Karpas-422 (cell line): ENCODE results near the gene NXF1. TPM values are rescaled to one million over a fixed set of nuclear protein-coding genes. Genes with fewer than 3 reads are reported as not detected.
A peak's percentile ranks its signal among the peaks of the same experiment; 100 is the strongest.

Source experiments
- DNase-seq: peaks from one replicate; pipeline ENCODE4 v3.0.0-alpha.2; 2015
- H2AFZ ChIP-seq: fragments of 200-600 bp; sonication (generic); 2 replicates; pipeline ENCODE4 v1.6.1; 2014; ENCODE audit warnings: antibody characterized with exemption, low read length, mixed read lengths
- H3K27ac ChIP-seq: fragments of 200-600 bp; sonication (generic); 2 replicates; pipeline ENCODE4 v1.5.1; 2014; ENCODE audit warnings: mild to moderate bottlenecking, low read length, moderate library complexity
- H3K27me3 ChIP-seq: fragments of 200-600 bp; sonication (generic); 2 replicates; pipeline ENCODE4 v1.6.1; 2014; ENCODE audit warnings: low read length, mixed read lengths
- H3K36me3 ChIP-seq: fragments of 200-600 bp; sonication (generic); 2 replicates; pipeline ENCODE4 v1.6.1; 2014; ENCODE audit warnings: low read length, mixed read lengths; ENCODE audit not compliant: insufficient read depth
- H3K4me1 ChIP-seq: fragments of 200-600 bp; sonication (generic); 2 replicates; pipeline ENCODE4 v1.6.1; 2014; ENCODE audit warnings: mild to moderate bottlenecking, low read length, mixed read lengths
- H3K4me2 ChIP-seq: fragments of 200-600 bp; sonication (generic); 2 replicates; pipeline ENCODE4 v1.6.1; 2014; ENCODE audit warnings: low read length, low read depth, mild to moderate bottlenecking; ENCODE audit not compliant: poor library complexity, severe bottlenecking
- H3K4me3 ChIP-seq: fragments of 200-600 bp; sonication (generic); 2 replicates; pipeline ENCODE4 v1.5.1; 2014; ENCODE audit warnings: mild to moderate bottlenecking, antibody characterized with exemption, low read length, mixed read lengths
- H3K79me2 ChIP-seq: fragments of 200-600 bp; sonication (generic); 2 replicates; pipeline ENCODE4 v1.6.1; 2014; ENCODE audit warnings: mild to moderate bottlenecking, low read length, mixed read lengths
- H3K9ac ChIP-seq: fragments of 200-600 bp; sonication (generic); 2 replicates; pipeline ENCODE4 v1.6.0; 2014; ENCODE audit warnings: low read length
- H3K9me2 ChIP-seq: fragments of 200-600 bp; sonication (generic), shearing (Covaris generic); replicated peaks from 2 replicates; pipeline ENCODE4 v1.6.0; 2014; ENCODE audit warnings: mild to moderate bottlenecking, low read length, moderate library complexity; ENCODE audit not compliant: insufficient read depth
- H3K9me3 ChIP-seq: fragments of 300-700, 200-600 bp; sonication (generic); 2 replicates; pipeline ENCODE4 v1.6.1; 2014; ENCODE audit warnings: low read length, mixed read lengths
- H4K20me1 ChIP-seq: fragments of 200-600 bp; sonication (generic); 2 replicates; pipeline ENCODE4 v1.6.1; 2014; ENCODE audit warnings: mild to moderate bottlenecking, antibody characterized with exemption, low read length, low read depth; ENCODE audit not compliant: insufficient read depth
- total RNA-seq: library from RNA; depleted of rRNA; stranded (reverse); fragments of >200 nt; shearing (Covaris generic); gene quantifications from 2 replicates; pipeline ENCODE4 v1.2.3, GENCODE V29; 2014; ENCODE audit warnings: low replicate concordance

Gene NXF1
- total RNA-seq, 1 experiment from 2014 or later, result 37.5 TPM

GRCh38 chr11:62799486-62799885, 5.8 kb downstream of the NXF1 start:
- Histone ChIP-seq H3K4me1 (peaks cover 12% of the 10 kb centered on the region), H3K9me2 (no peaks in the 10 kb centered on the region), H4K20me1 (peaks cover 12% of the 10 kb centered on the region), H3K27ac (no peak overlapping the region), H3K79me2 (peaks cover 13% of the 10 kb centered on the region), H3K9ac (no peak overlapping the region), H3K27me3 (no peaks in the 10 kb centered on the region), H3K36me3 (peaks cover 43% of the 10 kb centered on the region; the same call in 1 of the 2 replicates), H3K4me3 (no peak overlapping the region), H3K4me2 (no peak overlapping the region), H2AFZ (no peak overlapping the region), H3K9me3 (no peaks in the 10 kb centered on the region)
- no peak for DNase-seq

GRCh38 chr11:62796281-62796680, 9.0 kb downstream of the NXF1 start:
- Histone ChIP-seq H3K9me2 (no peaks in the 10 kb centered on the region), H3K27ac (no peak overlapping the region), H2AFZ (no peak overlapping the region), H3K4me1 (peaks cover 8% of the 10 kb centered on the region), H3K4me3 (no peak overlapping the region), H4K20me1 (no peaks in the 10 kb centered on the region), H3K36me3 (peaks cover 37% of the 10 kb centered on the region; the same call in 1 of the 2 replicates), H3K4me2 (no peak overlapping the region), H3K9me3 (no peaks in the 10 kb centered on the region), H3K79me2 (peaks cover 4% of the 10 kb centered on the region; the same call in 1 of the 2 replicates), H3K27me3 (no peaks in the 10 kb centered on the region), H3K9ac (no peak overlapping the region)
- no peak for DNase-seq

- H3K36me3 ChIP-seq, result peaks cover 37% of the 10 kb centered on the region; the same call in 1 of the 2 replicates
- H2AFZ ChIP-seq, result no peak overlapping the region
- H3K4me2 ChIP-seq, result no peak overlapping the region
- H3K27me3 ChIP-seq, result no peaks in the 10 kb centered on the region
- no peaks in the 10 kb centered on the region for H3K9me3 ChIP-seq
- H3K9me2 ChIP-seq, result no peaks in the 10 kb centered on the region
- peaks cover 25% of the 10 kb centered on the region for H3K4me1 ChIP-seq
- H3K79me2 ChIP-seq, result peaks cover 24% of the 10 kb centered on the region
- H3K9ac ChIP-seq, result no peak overlapping the region
- no peak overlapping the region for H3K4me3 ChIP-seq
- no peak overlapping the region for H3K27ac ChIP-seq
- no peaks in the 10 kb centered on the region; the same call in 1 of the 2 replicates for H4K20me1 ChIP-seq
- DNase-seq, result no peak
Observed at GRCh38 chr11:62794201-62794775, 11.0 kb downstream of the NXF1 start.

- peak overlapping the region; percentile 78 for H3K4me2 ChIP-seq
Observed at GRCh38 chr11:62792202-62792575, 13.1 kb downstream of the NXF1 start.

GRCh38 chr11:62791501-62792201, 13.6 kb downstream of the NXF1 start, which contains the start of gene TMEM223:
Gene TMEM223, minus strand, starts transcription at chr11:62792006. Its CDS starts 12 bp downstream, at chr11:62791994.
- Histone ChIP-seq H3K9ac (peak within 1 kb of the TSS; percentile 96), H2AFZ (no peak within 1 kb of the TSS), H3K4me3 (peak within 1 kb of the TSS; percentile 99), H3K27me3 (no peaks in the 10 kb centered on the region), H3K36me3 (peaks cover 29% of the 10 kb centered on the region; the same call in 1 of the 2 replicates), H3K79me2 (peaks cover 44% of the 10 kb centered on the region), H4K20me1 (no peaks in the 10 kb centered on the region; the same call in 1 of the 2 replicates), H3K4me2 (peak within 1 kb of the TSS; percentile 78), H3K4me1 (peaks cover 35% of the 10 kb centered on the region), H3K27ac (peak within 1 kb of the TSS; percentile 61), H3K9me3 (no peaks in the 10 kb centered on the region), H3K9me2 (no peaks in the 10 kb centered on the region)
- DNase-seq, result peak; percentile 95

More at GRCh38 chr11:62792202-62792575, 13.1 kb downstream of the NXF1 start:
- Histone ChIP-seq H3K4me1 (peaks cover 35% of the 10 kb centered on the region), H3K4me3 (peak overlapping the region; percentile 99), H3K9ac (peak overlapping the region; percentile 96), H3K27ac (peak overlapping the region; percentile 61), H4K20me1 (no peaks in the 10 kb centered on the region; the same call in 1 of the 2 replicates), H3K27me3 (no peaks in the 10 kb centered on the region), H3K9me2 (no peaks in the 10 kb centered on the region), H3K9me3 (no peaks in the 10 kb centered on the region), H3K36me3 (peaks cover 32% of the 10 kb centered on the region; the same call in 1 of the 2 replicates), H3K79me2 (peaks cover 44% of the 10 kb centered on the region), H2AFZ (no peak overlapping the region)
- DNase-seq, result no peak

- Histone ChIP-seq H3K9me2 (no peaks in the 10 kb centered on the region), H3K27ac (no peak overlapping the region), H3K4me2 (peak overlapping the region; percentile 78), H3K79me2 (peaks cover 50% of the 10 kb centered on the region), H2AFZ (no peak overlapping the region), H4K20me1 (no peaks in the 10 kb centered on the region; the same call in 1 of the 2 replicates), H3K4me1 (peaks cover 43% of the 10 kb centered on the region), H3K9me3 (no peaks in the 10 kb centered on the region), H3K4me3 (peak overlapping the region; percentile 99; the same call in 1 of the 2 replicates), H3K9ac (peak overlapping the region; percentile 96), H3K36me3 (peaks cover 19% of the 10 kb centered on the region; the same call in 1 of the 2 replicates), H3K27me3 (no peaks in the 10 kb centered on the region)
- DNase-seq, result no peak
Observed at GRCh38 chr11:62789576-62789975, 15.7 kb downstream of the NXF1 start.

- Histone ChIP-seq H3K27me3 (no peaks in the 10 kb centered on the region), H3K4me2 (peak overlapping the region; percentile 78), H3K9ac (peak overlapping the region; percentile 96), H3K27ac (peak overlapping the region; percentile 56; the same call in 1 of the 2 replicates), H3K4me3 (peak overlapping the region; percentile 89; the same call in 1 of the 2 replicates), H3K79me2 (peaks cover 50% of the 10 kb centered on the region), H3K36me3 (peaks cover 13% of the 10 kb centered on the region; the same call in 1 of the 2 replicates), H4K20me1 (no peaks in the 10 kb centered on the region; the same call in 1 of the 2 replicates), H3K9me2 (no peaks in the 10 kb centered on the region), H3K9me3 (no peaks in the 10 kb centered on the region), H3K4me1 (peaks cover 43% of the 10 kb centered on the region), H2AFZ (no peak overlapping the region)
- DNase-seq, result no peak
Observed at GRCh38 chr11:62788991-62789390, 16.2 kb downstream of the NXF1 start.
